Muscle of leg (tissue), 11 donors: ENCODE measurements around the gene TBC1D2B. TPM values are rescaled to one million over a fixed set of nuclear protein-coding genes. Genes with fewer than 3 reads are reported as not detected.

ENCODE experiments used
- DNase-seq: peaks from one replicate; pipeline ENCODE4 v3.0.0; 2013
- H3K27ac ChIP-seq: one replicate; pipeline ENCODE4 v1.5.1; 2013; ENCODE audit warnings: mild to moderate bottlenecking, low read length, control low read depth
- H3K27me3 ChIP-seq: one replicate; pipeline ENCODE4 v1.6.1; 2013; ENCODE audit warnings: low read length; ENCODE audit not compliant: control insufficient read depth, insufficient read depth
- H3K36me3 ChIP-seq: one replicate; pipeline ENCODE4 v1.6.1; 2013; ENCODE audit warnings: low read length; ENCODE audit not compliant: control insufficient read depth, insufficient read depth
- H3K4me1 ChIP-seq: one replicate; pipeline ENCODE4 v1.6.1; 2013; ENCODE audit warnings: low read length; ENCODE audit not compliant: control insufficient read depth, insufficient read depth
- H3K4me3 ChIP-seq: one replicate; pipeline ENCODE4 v1.5.1; 2013; ENCODE audit warnings: low read length, control low read depth
- H3K9me3 ChIP-seq: replicated peaks from 2 replicates; pipeline ENCODE4 v1.6.1; 2013; ENCODE audit warnings: low read depth, low read length; ENCODE audit not compliant: control insufficient read depth
- WGBS: methylation state at CpG from one replicate; pipeline ENCODE4 v1.1.5; 2013; ENCODE audit warnings: missing lambda C conversion rate; ENCODE audit not compliant: insufficient coverage; 5-methylcytosine and 5-hydroxymethylcytosine counted together
- polyA plus RNA-seq, 8 donors: library from polyadenylated mRNA; unstranded; fragments of 120-200 nt; gene quantifications; one replicate each; pipeline versions ENCODE4 v1.2.1 to v1.2.3, GENCODE V29; 2013; ENCODE audit warnings: inconsistent platforms in 1 of 8, low replicate concordance in 1 of 8; ENCODE audit not compliant: insufficient read length in 8 of 8, insufficient read depth in 1 of 8
- total RNA-seq: library from RNA; stranded (reverse); fragments of 120-200 nt; gene quantifications from one replicate; pipeline ENCODE4 v1.2.4, GENCODE V29; 2013

TBC1D2B gene
- total and polyA plus RNA-seq, 9 donors: 21.5 to 38.4 (median 29.8) TPM

GRCh38 chr15:78084449-78084750 is 6.9 kb upstream of the TBC1D2B start:
- H3K36me3 ChIP-seq: no peaks in the 10 kb centered on the region
- H3K27ac ChIP-seq: peak overlapping the region; percentile 42
- no peaks in the 10 kb centered on the region for H3K9me3 ChIP-seq
- peak; percentile 49 for DNase-seq
- 50% methylated on average over 4 of the region's 5 CpGs for WGBS
- H3K4me3 ChIP-seq: no peak overlapping the region
- H3K27me3 ChIP-seq: no peaks in the 10 kb centered on the region
- H3K4me1 ChIP-seq: peaks cover 28% of the 10 kb centered on the region

- DNase-seq: no peak
- peak overlapping the region; percentile 42 for H3K27ac ChIP-seq
- WGBS: 76% methylated on average over 4 of the region's 6 CpGs
These were observed 6.4 kb upstream of the TBC1D2B start for GRCh38 chr15:78083687-78084448.

DNA sequence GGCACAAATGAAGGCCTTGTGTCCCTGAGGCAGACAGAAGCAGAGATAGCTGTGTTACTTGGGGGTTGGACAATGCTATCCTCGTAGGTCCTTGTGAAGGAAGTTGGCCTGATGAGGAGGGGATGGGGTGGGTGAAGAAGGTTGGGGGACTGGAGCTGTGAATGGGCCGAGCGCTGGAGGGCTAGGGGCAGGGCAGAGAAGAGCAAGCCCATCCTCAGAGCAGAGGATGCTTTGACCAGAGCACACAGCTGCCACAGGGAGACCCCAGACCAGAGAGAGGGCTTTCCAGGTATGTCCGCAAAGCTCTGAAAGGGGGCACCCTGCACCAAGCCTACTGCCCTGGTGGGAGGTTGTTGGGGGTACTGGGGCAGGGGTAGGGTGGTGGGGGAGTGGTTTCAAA is 5.7 kb upstream of the TBC1D2B start:
- Histone ChIP-seq H3K36me3 (no peaks in the 10 kb centered on the region), H3K27ac (no peak overlapping the region), H3K27me3 (no peaks in the 10 kb centered on the region), H3K9me3 (no peaks in the 10 kb centered on the region), H3K4me3 (no peak overlapping the region), H3K4me1 (peaks cover 28% of the 10 kb centered on the region)
- DNase-seq: no peak
- 85% methylated on average over 4 of the region's 4 CpGs for WGBS

More at GRCh38 chr15:78083687-78084448, 6.4 kb upstream of the TBC1D2B start:
- peaks cover 28% of the 10 kb centered on the region for H3K4me1 ChIP-seq
- no peak overlapping the region for H3K4me3 ChIP-seq
- no peaks in the 10 kb centered on the region for H3K27me3 ChIP-seq
- no peaks in the 10 kb centered on the region for H3K9me3 ChIP-seq
- no peaks in the 10 kb centered on the region for H3K36me3 ChIP-seq

GRCh38 chr15:78082743-78083110 is 5.2 kb upstream of the TBC1D2B start:
- Histone ChIP-seq H3K36me3 (no peaks in the 10 kb centered on the region), H3K27ac (no peak overlapping the region), H3K27me3 (no peaks in the 10 kb centered on the region), H3K4me1 (peaks cover 28% of the 10 kb centered on the region), H3K9me3 (no peaks in the 10 kb centered on the region), H3K4me3 (no peak overlapping the region)
- DNase-seq: no peak
- 82% methylated on average over 1 of the region's 1 CpG for WGBS

DNA sequence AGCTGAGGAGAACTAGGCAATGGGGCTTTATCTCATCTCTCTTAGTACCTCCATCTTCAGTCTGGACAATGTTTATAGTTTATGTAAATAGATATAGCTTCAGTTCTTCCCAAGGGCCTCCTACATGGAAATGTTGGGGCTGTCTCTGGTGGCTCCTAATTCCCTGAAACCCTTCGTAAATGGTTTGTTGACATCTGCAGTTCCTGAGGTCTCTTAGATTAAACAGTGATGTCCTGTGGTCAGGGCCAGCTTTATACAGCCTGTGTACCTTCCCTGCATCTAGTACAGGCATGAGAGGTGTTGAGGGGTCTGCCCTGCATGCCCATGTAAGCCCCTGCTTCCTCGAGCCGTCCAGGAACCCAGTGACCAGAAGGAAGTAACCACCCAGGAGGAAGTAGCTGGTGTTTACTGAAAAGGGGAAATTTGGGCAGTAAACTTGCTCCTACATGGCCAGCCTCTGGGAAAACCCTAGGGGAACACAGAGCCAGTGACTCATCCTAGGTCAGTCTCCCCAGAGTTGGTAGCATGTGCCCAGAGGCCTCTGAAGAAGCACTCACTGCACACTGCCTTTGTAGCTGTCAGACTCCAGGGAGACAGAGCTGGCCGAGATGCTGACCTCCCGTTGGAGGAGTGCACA is 4.7 kb upstream of the TBC1D2B start:
- Histone ChIP-seq H3K9me3 (no peaks in the 10 kb centered on the region), H3K27me3 (no peaks in the 10 kb centered on the region), H3K27ac (no peak overlapping the region), H3K4me1 (peaks cover 28% of the 10 kb centered on the region), H3K4me3 (no peak overlapping the region), H3K36me3 (no peaks in the 10 kb centered on the region)
- WGBS: 49% methylated on average over 3 of the region's 5 CpGs
- DNase-seq: no peak

GRCh38 chr15:78080088-78080460 is 2.6 kb upstream of the TBC1D2B start:
- Histone ChIP-seq H3K4me1 (peaks cover 36% of the 10 kb centered on the region), H3K4me3 (no peak overlapping the region), H3K27ac (no peak overlapping the region), H3K9me3 (no peaks in the 10 kb centered on the region), H3K27me3 (no peaks in the 10 kb centered on the region), H3K36me3 (no peaks in the 10 kb centered on the region)
- no peak for DNase-seq
- WGBS: 79% methylated on average over 3 of the region's 8 CpGs

- Histone ChIP-seq H3K4me3 (no peak overlapping the region), H3K4me1 (peaks cover 34% of the 10 kb centered on the region), H3K27me3 (no peaks in the 10 kb centered on the region), H3K9me3 (no peaks in the 10 kb centered on the region), H3K27ac (no peak overlapping the region), H3K36me3 (no peaks in the 10 kb centered on the region)
- DNase-seq: no peak
- WGBS: 79% methylated on average over 6 of the region's 11 CpGs
These were observed 2.0 kb upstream of the TBC1D2B start for GRCh38 chr15:78079298-78080087.

DNA sequence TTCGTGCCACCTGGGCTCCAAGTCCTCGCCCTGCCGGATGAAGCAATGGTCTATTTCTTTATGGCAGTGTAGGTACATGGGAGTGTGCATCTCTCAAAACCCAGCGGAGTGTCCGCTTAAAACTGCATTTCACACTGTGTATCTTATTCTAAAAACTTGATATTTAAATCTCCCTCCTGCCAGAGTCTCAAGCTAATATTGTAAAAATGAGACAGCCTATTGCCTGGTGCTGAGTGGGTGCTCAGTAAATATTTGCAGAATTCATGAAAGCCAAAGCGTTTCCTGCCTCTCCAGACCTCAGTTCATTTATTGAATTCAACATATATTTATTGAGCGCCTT is 330 bp upstream of the TBC1D2B start:
- WGBS: no CpG with 5 or more reads among the region's 7 CpGs
- Histone ChIP-seq H3K4me1 (peaks cover 24% of the 10 kb centered on the region), H3K4me3 (peak overlapping the region; percentile 42), H3K9me3 (no peaks in the 10 kb centered on the region), H3K27me3 (no peaks in the 10 kb centered on the region), H3K36me3 (no peaks in the 10 kb centered on the region), H3K27ac (no peak overlapping the region)
- DNase-seq: no peak

DNA sequence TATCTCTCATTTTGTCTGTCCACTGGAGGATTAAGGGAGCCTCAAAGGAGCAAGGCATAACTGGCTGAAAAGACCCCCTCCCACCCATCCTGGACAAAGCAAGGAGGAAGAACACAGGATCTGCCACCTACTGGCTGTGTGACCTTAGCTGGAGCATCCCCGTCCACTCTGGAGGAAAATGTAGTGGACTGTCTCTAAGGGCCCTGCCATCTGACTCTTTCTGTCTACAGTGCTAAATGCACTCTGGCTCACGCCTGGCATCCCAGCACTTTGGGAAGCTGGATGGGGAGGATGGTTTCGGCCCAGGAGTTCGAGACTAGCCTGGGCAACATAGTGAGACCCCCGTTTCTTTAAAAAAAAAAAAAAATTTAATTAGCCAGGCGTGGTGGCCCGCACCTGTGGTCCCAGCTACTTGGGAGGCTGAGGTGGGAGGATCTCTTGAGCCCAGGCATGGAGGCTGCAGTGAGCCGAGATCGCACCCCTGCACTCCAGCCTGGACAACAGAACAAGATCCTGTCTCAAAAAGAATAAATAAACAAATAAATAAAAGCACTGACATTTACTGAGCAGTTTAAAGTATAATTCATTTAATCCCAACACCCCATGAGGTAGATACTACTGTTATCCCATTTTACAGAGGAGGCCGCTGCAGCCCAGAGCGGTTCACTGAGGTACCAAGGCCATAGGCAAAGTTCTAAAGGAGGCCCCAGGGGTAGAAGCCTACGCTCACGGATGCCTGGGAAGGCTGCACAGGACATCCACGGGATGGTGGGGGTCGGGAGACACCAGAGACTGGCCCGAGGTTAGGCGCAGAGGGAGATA is 1.1 kb downstream of the TBC1D2B start:
- H3K4me1 ChIP-seq: peaks cover 25% of the 10 kb centered on the region
- H3K4me3 ChIP-seq: peak overlapping the region; percentile 74
- peaks cover 1% of the 10 kb centered on the region for H3K36me3 ChIP-seq
- peak; percentile 59 for DNase-seq
- no peaks in the 10 kb centered on the region for H3K27me3 ChIP-seq
- 6% methylated on average over 9 of the region's 17 CpGs for WGBS
- peak overlapping the region; percentile 83 for H3K27ac ChIP-seq
- H3K9me3 ChIP-seq: no peaks in the 10 kb centered on the region
